NCI-H1048 (cell line): Measurements from ENCODE around the gene FARP1.

Experiments
- DNase-seq: peaks from one replicate; lab custom pipeline; 2025; lab: John Stamatoyannopoulos, UW

The FARP1 gene

DNA sequence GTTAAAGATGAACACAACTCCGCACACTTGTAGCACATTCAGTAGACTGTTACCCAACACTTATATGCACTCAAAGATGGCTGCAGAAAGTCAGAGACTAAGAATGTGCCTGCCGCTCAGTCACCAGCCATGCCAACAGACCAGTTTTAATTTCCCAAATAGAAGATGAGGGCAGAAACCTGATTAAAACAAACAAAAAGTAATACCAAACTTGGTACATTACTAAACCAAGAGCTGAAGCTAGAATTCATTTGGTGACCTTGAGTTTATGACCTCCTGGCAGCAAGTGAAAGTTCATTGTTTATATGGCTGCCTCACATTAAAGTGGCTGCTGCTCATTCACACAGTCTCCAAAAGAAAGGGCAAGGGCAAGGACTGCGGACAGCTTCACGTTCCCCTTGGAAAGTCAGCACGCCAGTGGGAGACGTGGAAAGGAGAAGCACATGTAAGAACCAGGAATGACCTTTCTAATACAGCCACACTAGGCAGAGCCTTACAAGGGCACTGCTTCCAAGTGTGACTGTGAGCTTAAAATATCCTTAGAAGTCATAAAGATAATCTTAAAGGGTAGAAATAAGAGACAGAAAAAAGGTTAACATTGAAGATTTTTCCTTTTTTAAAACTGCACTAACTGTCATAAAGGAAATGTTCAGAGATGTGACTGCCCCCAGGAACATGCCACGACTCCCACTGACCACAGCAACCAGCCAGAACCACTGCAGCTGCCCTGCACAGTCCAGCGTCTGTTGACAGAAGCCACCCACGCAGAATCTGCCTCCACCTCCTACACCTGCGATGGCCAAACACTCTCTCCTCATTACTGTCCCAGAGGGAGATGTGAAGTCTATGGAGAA lies 360.5 kb downstream of the FARP1 start:
- DNase-seq, result no peak

DNA sequence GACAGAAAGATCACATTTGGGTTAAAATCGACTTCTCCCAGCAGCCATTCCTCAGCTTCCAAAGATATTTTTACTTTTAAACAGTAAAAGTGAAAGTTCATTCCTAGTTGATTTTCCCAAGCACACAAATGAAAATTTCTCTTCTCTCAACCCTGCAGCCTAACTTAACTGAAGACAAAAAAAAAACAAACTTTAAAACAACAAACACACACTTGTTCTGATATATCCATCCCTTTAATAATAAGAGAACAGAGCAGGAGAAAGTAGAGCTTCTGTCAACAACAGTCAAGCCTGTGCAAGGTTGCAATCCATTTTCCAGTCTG lies 361.1 kb downstream of the FARP1 start:
- DNase-seq, result no peak

- no peak for DNase-seq
Measured at GRCh38 chr13:98504371-98504963, 361.6 kb downstream of the FARP1 start.
